ENCODE data around the gene CEP97. TPM values are rescaled to one million over a fixed set of nuclear protein-coding genes. Genes with fewer than 3 reads are reported as not detected.

The CEP97 gene
- total and polyA plus RNA-seq, 2 experiments from 2014 or later = 5.0 to 19.0 TPM

- H3F3A ChIP-seq (replicated peaks; ENCODE audit: low read depth) = no peaks in the 10 kb centered on the region; the same call in 1 of the 2 replicates
- H3K36me3 ChIP-seq (ENCODE audit: insufficient read depth) = peaks cover 5% of the 10 kb centered on the region; the same call in 1 of the 2 replicates
- ATAC-seq (peak; percentile 81), DNase-seq (ENCODE audit: low spot score) (peak; percentile 81)
- peak; percentile 69 to 89 for TF ChIP-seq CTCF (conservative IDR thresholded peaks at IDR 0.05; ENCODE audit: low read depth in 2 of 2)
- peak; percentile 32 for TF ChIP-seq EZH2phosphoT487 (IDR thresholded peaks at IDR 0.05; ENCODE audit: unreplicated experiment)
- TF ChIP-seq ZNF462 (CRISPR knock-in tag; IDR thresholded peaks at IDR 0.05) = no peak
- H3K27me3 Mint-ChIP-seq (ENCODE audit: insufficient read depth, low read depth, poor library complexity) = no peaks in the 10 kb centered on the region
- H3K4me2 ChIP-seq = no peak overlapping the region
- 0 out of 2 replicates have a peak, but pooled peaks cover 4% of the 10 kb centered on the region for H3K4me1 ChIP-seq (ENCODE audit: insufficient read depth)
- no peaks in the 10 kb centered on the region for H3K9me2 ChIP-seq (ENCODE audit: insufficient read depth)
- peaks cover 35% of the 10 kb centered on the region; the same call in 2 of the 3 replicates for H3K36me3 Mint-ChIP-seq (ENCODE audit: low read depth)
- peaks cover 8% of the 10 kb centered on the region; the same call in 2 of the 3 replicates for H3K4me1 Mint-ChIP-seq
- H4K20me1 ChIP-seq (replicated peaks; ENCODE audit: insufficient read depth) = no peaks in the 10 kb centered on the region; the same call in none of the 2 replicates
- no peak overlapping the region for H3K27ac Mint-ChIP-seq
- no peak overlapping the region for H3K4me3 ChIP-seq
- no peak overlapping the region for H3K27ac ChIP-seq (ENCODE audit: low read depth)
- no peaks in the 10 kb centered on the region for H3K9me3 Mint-ChIP-seq
- H3K27me3 ChIP-seq (ENCODE audit: insufficient read depth) = no peaks in the 10 kb centered on the region
- peaks cover under 1% of the 10 kb centered on the region; the same call in 1 of the 2 replicates for H3K79me2 ChIP-seq (replicated peaks; ENCODE audit: insufficient read depth)
- no peak overlapping the region for H2AFZ ChIP-seq
- no peak overlapping the region for H3K4me3 Mint-ChIP-seq
These were observed 78.9 kb downstream of the CEP97 start for GRCh38 chr3:101803173-101803782.
